UCSD-AML1 (cell line): ENCODE data around the gene FUBP3.

Experiments used
- DNase-seq: peaks from one replicate; lab custom pipeline; 2025; ENCODE audit not compliant: unreplicated experiment; lab: John Stamatoyannopoulos, UW

FUBP3 gene

DNA sequence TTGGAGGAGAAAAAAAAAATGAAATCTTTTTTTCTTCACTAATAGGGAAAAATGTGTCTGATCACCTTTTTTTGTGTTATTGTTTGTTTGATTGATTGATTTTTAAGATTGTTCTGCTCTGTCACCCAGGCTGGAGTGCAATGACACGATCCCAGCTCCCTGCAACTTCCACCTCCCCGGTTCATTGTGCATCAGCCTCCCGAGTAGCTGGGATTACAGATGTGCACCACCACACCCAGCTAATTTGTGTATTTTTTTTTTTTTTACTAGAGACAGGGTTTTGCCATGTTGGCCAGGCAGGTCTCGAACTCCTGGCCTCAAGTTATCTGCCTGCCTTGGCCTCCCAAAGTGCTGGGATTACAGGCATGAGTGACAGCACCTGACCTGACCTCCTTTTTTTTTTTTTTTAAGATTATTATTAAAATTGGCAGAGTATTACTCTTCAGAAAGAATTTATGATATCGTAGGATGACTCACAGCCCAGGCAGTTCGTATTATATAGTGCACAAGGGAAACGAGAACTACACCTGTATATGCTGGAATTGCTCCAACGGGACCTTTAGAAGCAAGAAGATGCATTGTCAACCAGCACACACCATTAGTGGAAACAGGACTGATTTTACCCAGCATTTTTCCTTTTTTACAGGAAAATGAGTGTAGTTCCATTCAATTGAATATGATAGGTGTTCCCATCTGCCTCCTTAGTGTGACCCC is 27.7 kb downstream of the FUBP3 start:
- DNase-seq = no peak

DNA sequence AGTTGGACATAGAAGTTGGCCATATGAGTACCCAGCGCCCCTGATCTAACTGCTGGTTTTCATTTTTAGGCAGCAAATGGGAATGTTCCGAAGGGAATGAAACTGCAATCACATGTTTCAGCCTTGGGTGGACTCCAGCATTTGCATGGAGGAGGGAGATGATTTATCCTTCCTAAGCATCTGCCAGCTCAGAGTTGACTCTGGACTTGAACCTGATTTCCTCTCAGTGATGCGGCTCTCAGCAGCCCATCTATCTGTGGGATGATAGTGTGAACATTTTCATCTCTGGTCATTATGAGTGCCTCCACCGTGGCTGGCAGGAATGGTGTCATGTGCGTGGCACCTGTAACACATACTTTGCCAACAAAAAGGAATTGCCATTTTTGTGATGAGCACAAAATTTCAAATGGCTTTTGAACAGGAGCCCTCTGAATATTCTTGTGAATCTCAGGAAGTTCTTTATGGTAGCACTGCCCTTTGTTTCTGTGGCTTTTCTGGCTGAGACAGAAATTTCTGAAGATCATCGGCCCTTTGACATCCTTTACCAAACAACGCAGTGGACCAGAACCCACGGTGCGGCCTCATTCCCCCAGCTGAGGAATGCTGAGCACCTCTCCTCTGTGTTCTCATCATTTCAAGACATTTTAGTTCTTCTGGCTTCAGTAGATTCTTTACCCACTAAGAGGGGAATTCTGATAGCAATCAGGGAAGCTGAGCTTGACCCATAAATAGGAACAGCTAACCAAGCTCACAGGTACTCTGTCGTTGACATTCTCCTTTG is 28.5 kb downstream of the FUBP3 start:
- DNase-seq = no peak

DNA sequence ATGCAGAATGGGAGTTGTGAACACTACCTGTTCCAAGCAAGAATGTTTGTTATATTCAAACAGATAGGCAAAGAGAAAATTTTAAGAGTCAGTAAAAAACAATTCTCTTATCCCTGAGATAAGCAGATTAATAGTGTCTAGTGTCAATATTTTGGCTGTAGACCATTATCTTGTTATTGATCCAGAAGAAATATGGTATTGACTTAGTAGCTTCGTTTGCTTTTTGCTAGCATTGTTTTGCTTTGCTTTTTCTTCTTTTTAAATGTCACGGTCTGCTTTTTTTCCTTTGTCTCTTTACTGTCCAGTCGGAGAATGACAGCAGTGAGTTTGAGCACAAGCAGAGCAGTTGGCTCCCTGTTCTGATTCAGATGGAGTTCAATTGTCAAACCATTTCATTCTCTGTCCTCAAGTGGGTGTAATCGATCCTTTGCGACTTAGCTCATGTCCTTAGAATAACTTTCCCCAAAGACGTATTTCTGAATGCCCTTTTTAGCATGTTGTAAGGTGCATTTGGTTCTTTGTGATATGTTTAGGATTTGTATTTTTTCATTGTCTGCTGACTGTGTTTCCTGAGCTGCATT is 29.3 kb downstream of the FUBP3 start:
- DNase-seq = no peak

DNA sequence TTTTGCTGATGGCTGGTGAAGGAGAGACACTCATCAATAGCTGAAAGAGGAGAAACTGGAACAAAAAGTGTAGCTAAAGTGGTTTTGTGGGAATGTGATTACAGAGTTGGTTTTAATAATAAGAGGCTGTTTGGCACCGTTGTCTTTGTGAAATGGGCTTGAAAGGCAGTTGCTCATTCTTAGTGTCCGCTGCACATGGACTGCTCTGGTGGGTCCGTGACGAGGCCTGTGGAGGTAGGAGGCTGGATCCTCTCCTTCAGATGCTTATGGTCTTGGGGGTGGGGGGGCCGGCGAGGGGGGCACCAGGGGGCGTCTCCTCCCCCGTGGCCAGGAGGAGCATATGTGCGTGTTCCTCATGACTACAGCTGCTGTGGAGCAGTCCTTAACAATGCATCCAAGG is 29.8 kb downstream of the FUBP3 start:
- DNase-seq = no peak

DNA sequence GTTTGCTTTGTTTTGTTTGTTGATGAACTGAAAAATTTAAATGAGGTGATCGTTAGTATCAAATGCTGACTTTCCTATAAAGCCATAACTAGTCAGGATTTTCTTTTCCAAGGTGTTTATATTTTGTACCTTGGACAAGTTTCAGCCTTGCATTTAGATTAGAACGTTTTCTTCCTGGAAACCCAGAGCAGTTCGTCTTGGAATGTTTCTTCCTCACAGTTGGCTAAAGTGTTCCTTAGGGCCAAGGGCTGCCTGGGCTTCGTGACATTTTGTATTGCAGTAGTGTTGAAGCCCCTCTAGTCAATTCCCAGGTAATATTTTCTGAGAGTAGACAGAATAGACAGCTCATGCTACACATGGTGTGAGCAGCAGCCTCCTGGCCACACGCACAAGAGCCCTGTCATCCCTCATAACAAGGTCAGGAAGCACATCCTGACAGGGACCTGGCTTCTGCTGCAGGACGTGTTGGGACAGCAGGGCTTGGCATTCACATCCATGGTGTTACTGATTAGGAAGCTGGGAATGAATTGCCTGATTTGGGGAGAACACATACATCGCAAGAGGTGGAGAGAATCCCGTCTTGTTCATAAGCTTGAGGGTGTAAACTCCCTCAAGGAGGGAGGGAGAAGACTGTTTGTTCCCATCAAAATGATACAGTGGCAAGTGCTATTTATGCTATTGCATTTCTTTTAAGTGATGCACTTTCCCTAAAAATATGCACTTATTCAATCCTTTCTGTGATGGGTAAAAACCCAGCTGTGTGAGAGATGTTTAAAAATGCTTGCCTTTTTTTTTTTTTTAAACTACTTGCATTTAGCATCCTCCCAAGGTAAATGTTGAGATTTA is 31.7 kb downstream of the FUBP3 start:
- no peak for DNase-seq

DNA sequence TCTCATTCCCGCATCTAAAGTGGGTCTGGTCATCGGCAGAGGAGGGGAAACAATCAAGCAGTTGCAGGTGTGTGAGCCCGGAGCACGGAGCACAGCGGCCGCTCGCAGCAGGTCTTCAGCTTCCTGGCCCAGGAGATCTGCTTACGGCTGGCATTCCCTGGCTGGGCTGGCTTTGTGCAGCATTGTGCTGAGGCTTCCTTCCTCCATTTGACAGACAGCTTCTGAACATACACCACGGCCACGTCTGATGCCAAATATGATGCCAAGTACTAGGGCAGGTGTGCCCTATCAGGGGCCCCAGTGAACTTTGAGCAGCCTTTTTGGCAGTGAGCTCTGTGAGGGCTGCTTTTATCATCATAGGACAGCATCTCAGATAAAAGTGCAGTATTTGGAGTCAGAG is 37.1 kb downstream of the FUBP3 start:
- no peak for DNase-seq

DNA sequence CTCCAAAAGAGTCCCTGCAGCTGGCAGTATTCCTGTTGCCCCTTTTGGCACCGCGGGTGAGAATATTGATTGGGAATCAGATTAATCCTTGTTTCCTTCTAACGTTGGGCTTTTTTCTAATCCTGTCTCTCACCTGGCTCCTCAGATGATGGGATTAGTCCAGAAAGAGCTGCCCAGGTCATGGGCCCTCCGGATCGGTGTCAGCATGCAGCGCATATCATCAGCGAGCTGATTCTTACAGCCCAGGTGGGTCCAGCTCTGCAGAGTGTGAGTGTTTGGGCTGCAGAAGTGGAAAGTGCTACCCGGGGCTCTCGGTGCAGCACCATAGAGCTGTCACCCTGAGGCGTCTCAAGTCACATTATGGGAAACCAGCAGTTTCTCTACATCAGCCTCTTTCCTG is 44.1 kb downstream of the FUBP3 start:
- DNase-seq = no peak

DNA sequence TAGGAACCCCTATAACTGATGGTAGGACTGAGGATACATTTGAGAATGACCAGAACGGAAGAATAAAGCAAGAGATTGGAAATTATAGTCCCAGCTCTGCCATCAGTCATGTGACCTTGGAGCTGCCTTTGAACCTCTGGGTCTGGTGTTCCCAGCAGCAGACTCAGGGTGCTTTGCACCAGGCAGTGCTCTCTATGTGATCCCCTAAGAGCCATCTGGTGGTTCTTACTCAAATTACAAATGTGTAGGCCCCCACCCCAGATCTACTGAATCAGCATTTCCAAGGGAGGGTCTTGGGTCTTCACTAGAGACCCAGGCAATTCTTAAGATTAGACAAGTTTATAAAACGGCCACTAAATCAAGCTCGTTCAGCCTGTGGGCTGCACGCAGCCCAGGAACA is 44.8 kb downstream of the FUBP3 start:
- no peak for DNase-seq

DNA sequence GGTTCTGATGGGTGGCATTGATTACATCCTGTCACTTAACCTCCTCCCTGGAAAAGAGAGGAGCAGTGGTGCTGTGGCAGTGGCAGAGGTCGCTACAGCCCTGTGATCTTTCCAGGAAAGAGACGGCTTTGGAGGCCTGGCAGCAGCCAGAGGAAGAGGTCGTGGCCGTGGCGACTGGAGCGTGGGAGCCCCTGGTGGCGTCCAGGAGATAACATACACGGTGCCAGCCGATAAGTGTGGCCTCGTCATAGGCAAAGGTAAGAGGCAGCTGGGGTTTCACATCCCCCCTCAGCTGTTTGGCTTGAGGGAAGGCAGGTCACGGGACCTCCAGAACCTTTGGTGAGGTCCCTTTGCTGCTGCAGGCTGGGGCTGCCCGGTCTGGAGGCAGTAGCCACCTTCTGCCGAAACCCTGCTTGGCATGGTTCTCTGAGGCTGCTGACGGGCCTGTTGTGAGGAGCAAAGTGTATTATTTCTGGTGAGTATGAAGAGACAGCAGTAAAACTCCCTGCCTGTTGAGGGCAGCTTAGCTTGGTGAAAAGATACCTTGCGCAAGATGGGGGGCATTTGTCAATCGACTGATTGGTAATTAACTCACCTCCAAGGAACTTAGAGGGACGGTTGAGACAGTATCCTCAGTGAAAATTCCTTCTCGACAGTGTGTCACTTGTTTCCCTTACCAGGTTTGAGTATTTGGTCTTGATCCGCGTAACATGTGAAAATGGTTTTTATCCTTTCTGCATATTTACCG is 47.0 kb downstream of the FUBP3 start:
- DNase-seq = no peak

DNA sequence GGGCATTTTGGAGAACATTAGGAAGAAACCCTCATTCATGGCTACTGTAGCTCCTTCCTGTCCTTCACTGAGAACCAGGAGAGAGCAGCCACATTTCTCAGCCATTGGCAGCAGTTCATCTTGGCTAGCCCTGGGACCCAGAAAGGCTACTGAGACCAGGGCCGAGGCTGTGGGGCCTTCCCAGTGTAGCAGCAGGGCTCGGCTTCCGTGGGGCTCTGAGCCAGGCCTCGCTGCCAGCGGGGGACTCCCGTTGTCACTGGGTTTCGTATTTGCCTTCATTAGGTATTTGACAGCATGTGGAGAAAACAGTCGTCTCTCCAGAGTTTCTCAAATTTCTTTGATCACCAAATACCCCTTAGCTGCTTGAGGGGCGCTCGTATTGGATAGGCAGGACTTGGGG is 47.7 kb downstream of the FUBP3 start:
- no peak for DNase-seq

DNA sequence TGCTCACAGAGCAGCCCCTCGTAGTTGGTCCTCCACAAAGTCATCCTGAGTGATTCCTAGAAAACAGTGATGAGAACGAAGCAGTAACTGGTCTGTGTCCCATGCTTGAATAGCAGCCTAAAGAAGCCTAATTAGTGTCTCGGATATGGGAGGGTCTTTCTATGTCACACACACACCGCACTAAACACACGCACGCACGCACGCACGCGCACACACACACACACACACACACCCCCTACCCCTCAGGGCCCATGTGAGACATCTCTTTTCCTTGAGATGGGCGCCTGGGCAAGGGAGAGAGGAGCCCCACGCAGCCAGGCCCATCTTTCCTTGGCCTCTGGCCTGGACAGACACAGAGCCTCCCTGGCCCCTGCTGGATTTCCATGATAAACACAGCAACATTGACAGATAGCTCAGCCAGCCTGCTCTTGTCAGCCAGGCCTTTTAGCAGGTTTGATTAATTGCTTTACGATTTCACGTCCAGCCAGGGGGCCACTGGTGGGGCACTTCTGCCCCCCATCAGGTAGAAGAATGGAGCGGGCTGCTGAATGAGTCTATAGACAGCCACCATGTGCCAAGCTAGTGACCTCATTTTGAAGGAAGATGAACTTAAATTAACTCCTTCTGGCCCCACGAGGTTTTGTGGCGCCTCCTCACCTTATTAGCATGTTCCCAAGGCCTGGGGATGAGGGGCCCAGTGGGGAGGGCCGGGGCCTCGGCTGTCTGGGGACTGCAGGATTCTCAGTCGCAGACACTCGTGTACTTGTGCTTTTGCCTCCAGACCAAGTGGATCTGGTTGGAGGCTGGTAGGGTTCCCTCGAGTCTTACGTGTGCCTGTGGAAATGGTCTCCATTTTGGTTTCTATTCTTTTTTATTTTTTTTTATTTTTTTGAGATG is 48.8 kb downstream of the FUBP3 start:
- no peak for DNase-seq

DNA sequence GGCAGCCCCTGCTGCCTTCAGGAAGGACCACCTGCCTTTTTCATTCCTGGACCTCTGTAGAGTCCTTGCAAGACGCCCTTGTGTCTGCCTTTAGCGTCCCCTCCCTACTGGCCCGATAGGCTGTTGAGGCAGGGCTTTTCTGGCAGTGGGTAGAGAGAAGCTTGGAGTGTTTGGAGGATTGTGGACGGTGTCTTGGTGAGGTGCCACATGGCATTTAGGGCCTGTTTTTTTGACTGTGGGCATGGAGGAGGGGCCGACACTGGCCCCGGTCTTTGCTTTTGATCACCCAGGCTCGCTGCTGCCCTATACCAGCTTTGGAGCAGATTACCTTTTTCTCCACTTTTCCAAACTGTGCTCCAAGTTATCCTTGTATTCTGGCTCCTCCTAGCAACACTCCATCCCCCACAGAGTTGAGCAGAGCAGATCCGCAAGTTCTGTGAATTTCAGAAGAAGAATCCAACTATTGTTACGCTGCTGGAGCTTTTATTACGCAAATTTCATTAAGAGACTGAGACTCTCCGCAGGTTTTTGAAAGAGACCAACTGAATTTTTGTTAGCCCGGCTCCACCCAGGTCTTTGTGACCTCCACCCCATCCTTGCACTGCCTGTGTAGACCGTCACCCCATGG is 50.2 kb downstream of the FUBP3 start:
- no peak for DNase-seq

DNA sequence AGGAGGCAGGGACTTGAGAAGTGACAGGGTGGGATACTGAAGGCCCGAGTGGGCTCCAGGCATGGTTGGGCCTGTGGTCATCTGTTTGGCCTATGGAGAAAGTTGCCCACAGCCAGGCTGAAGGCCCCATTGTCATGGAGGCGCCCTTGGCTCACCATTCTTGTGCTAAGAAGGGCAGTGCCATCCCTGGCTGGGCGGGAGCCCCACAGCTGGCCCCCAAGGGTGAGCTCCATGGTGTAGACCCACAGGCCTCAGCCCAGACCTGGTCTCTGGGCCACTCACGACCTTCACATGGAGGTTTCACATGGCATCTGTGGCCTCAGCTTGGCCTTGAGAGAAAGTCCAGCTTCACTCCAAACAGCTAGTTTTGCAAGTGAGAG is 50.7 kb downstream of the FUBP3 start:
- DNase-seq = no peak

DNA sequence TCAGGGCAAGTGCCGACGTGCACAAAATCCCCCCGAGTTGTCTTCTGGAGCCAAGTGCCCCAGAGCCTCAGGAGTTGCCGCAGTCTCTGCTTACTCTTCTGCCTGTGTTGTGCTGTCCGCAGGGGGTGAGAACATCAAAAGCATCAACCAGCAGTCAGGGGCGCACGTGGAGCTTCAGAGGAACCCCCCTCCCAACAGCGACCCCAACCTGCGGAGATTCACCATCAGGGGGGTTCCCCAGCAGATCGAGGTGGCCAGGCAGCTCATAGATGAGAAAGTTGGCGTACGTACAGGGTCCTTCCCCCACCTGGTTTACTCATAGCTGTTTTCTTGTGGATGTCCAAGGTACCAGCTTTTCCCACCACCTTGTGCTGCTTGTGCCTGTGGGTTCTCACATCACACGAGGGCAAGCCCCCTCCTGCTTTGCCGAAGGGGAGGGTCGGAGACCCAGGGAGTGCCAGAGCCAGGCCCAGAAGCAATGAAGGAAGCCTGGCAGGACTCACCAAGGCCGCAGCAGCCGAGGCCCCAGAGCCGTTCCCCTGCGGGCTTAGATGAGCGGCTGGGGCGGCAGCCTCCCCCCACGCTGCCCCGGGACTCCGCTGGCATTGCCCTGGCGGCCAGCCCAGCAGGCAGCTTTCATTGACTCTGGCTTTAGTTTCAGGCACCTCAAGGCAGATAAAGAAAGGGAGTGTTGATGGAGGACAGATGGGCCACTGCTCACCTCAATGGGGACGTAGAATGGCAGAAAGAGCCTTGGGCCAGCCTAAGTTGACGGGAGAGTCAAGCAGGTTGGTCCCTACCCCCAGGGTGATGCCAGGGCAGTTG is 51.3 kb downstream of the FUBP3 start:
- DNase-seq = no peak

DNA sequence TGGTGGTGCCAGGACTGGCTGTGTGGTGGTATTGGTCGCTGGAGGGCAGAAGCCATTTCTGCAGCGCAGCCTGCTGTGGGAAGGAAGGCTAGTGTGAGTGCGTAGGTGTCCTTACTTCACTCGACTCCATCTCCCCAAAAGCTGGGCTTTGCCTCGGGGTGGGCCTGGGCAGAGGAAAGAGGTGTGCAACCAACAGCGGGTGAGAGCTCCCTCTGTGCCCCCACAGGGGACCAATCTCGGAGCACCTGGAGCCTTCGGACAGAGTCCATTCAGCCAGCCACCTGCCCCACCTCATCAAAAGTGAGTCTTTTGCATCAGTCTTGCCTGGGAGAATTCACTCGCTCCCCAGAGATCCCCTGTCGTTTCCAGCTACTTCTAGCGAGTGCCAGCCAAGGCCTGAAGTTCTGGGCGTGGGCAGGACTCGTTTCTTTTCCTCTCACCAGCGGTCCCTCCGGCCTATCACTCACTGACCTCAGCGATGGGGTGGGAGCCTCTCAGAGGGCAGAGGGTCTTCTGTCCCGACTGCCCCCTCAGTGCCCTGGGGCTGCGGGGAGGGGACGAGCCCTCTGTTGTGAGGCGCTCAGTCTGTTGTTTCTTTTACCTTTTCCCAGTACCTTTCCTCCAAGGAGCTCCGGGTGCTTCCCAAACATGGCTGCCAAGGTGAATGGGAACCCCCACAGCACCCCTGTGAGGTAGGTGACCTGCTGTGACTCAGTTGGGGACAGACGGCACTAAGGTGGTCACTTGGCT is 52.1 kb downstream of the FUBP3 start:
- no peak for DNase-seq

DNA sequence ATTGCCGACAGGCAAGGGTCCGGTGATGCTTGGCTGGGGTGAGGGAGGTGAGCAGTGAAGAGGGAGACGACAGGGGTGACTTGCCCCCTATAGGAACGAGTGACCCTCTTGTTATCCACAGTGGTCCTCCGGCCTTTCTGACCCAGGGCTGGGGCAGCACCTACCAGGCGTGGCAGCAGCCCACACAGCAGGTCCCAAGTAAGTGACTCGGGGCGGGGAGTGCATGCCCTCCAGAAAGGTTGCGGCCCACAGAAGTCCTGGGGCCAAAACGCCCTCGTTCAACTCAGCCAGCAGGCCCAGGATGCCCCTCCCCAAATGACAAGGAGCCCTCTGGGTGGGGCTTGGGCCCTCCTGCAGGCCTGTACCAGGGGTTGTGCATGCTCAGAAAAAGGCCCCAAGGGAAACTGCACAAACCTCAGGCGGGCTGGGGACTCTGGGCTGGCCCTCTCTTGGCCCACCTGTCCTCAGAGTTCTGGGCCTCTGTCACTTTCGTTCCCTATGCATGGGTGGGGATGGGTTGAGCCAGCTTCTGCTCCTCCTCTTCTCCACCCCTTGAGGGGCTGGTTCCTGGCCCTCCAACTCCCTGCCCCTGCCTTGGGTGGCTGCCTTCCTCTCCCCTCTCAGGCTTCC is 52.8 kb downstream of the FUBP3 start:
- DNase-seq = no peak

DNA sequence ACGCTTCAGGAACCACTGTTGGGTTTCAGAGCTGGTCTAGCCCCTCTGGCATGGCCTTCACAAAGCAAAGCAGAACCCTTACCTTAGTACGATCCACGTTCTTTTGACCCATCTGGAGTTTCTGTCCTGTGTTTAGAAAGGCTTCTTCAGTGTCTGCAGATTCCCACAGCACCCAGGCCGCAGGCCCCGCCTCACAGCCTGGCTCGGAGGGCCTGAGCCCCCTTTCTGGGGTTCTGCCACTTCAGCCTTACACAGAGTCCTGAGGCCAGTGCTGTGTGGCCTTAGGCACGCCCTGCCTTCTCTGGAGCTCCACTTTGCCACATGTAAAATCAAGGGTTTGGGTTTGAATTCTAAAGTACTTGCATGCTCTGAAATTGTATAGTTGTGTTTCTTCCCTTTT is 53.5 kb downstream of the FUBP3 start:
- no peak for DNase-seq
